Myocyte (in vitro differentiated cells): Measurements from ENCODE around the gene POLR3E. TPM values are rescaled to one million over a fixed set of nuclear protein-coding genes. Genes with fewer than 3 reads are reported as not detected.

Experiments
- total RNA-seq: library from RNA; depleted of rRNA; stranded (reverse); fragments of >200 nt; gene quantifications from 2 replicates; pipeline ENCODE4 v1.2.3, GENCODE V29; 2014

The POLR3E gene
- total RNA-seq, 1 donor from 2014 or later = 51.4 TPM

Other genes starting within 250 kb of the POLR3E start
- gene VWA3A, start 204.9 kb upstream of the POLR3E start, total RNA-seq = not detected in 2 replicates
- not detected in 2 replicates for gene SDR42E2, start 134.9 kb upstream of the POLR3E start, total RNA-seq
- gene EEF2K, start 91.1 kb upstream of the POLR3E start, total RNA-seq = 19.8 and 22.2 TPM in 2 replicates
- gene CDR2, start 77.2 kb downstream of the POLR3E start, total RNA-seq = 12.0 and 23.0 TPM in 2 replicates
- gene NPIPB5, start 213.5 kb downstream of the POLR3E start, total RNA-seq = 36.3 and 47.9 TPM in 2 replicates